Choroid plexus epithelial cell (primary cell): ENCODE results near the gene NEIL3.
"Not testable (repeated sequence)": the region's sequence is repeated elsewhere in the genome, so short reads cannot be mapped to it uniquely, and the experiment has no call there.

Experiments
- DNase-seq: peaks from one replicate; pipeline ENCODE4 v3.0.0-alpha.2; 2010; ENCODE audit warnings: low read depth
- H3K4me3 ChIP-seq: 2 replicates; pipeline ENCODE4 v1.5.1; 2011; ENCODE audit warnings: low read depth, mild to moderate bottlenecking, control low read depth, low read length, moderate library complexity
- TF ChIP-seq, protein P1 (sequence below): conservative IDR thresholded peaks from 2 replicates; pipeline ENCODE4 v1.5.1; 2011; ENCODE audit warnings: low read depth, mild to moderate bottlenecking, control low read depth, inconsistent platforms, low read length, moderate library complexity

NEIL3 gene

DNA sequence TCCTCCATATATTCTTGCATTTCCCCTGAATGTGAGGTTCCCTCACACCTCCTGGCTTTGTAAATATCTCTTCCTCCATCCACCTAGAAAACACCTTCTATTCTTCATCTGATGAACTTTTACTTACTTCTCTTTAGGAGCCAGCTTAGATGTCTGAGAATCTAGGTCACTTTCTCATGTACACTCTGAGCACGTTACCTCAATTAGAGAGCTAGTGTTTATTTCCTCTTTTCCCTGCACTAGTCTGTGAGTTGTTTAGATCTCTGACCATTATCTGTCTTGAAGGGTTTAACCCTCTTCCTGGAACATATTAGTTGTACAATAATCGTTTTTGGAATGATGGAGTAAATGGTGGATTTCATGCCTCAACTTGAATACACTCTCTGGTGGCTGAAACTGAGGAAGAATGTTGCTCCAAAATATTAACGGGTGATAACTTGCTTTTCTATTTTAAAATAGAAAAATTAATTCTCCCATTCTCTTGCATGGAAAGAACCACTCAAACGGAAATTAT, 8.5 kb upstream of the NEIL3 start:
- TF ChIP-seq, protein P1, sequence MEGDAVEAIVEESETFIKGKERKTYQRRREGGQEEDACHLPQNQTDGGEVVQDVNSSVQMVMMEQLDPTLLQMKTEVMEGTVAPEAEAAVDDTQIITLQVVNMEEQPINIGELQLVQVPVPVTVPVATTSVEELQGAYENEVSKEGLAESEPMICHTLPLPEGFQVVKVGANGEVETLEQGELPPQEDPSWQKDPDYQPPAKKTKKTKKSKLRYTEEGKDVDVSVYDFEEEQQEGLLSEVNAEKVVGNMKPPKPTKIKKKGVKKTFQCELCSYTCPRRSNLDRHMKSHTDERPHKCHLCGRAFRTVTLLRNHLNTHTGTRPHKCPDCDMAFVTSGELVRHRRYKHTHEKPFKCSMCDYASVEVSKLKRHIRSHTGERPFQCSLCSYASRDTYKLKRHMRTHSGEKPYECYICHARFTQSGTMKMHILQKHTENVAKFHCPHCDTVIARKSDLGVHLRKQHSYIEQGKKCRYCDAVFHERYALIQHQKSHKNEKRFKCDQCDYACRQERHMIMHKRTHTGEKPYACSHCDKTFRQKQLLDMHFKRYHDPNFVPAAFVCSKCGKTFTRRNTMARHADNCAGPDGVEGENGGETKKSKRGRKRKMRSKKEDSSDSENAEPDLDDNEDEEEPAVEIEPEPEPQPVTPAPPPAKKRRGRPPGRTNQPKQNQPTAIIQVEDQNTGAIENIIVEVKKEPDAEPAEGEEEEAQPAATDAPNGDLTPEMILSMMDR: no peak
- DNase-seq: no peak
- H3K4me3 ChIP-seq: no peak overlapping the region

DNA sequence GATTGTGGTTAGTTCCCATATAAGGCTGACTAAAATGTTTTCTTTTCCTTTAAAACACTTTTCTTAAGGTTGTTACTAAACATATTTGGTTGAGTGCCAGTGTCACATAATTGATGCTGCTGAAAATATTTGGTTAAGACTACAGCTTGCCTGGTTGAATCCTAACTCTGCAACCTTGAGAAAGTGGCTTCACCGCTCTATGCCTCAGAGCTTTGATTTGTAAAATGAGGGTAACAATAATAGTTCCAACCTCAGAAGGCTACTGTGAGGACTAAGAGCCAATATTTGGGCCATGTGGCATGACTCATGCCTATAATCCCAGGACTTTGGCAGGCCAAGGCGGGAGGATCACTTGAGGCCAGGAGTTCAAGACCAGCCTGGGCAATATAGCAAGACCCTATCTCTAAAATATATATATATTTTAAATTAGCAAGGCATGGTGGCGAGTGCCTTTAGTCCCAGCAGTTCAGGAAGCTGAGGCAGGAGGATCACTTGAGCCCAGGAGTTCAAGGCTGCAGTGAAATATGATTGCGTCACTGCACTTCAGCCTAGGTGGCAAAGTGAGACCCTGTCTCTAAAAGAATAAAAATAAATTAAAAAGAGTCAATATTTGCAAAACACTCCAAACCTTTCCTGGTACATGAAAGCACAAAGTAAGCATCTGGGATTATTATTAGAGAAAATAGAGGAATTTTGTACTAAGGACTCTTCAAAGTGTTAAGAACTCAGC, 7.1 kb upstream of the NEIL3 start:
- TF ChIP-seq, protein P1: no peak
- no peak overlapping the region for H3K4me3 ChIP-seq
- no peak for DNase-seq

DNA sequence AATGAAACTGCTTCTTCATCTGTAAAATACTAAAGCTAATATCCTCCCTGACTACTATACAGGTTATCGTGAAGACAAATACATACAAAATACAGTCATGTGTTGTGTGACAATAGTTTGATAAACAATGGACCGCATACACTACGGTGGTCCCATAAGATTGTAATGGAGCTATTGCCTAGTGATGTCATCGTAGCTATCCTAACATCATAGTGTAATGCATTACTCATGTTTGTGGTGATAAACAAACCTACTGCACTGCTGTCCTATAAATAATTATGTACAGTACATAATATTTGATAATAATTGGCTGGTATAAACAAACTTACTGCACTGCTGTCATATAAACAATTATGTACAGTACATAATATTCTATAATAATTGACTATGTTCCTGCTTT, 5.6 kb upstream of the NEIL3 start:
- TF ChIP-seq, protein P1: no peak
- no peak for DNase-seq
- no peak overlapping the region for H3K4me3 ChIP-seq

DNA sequence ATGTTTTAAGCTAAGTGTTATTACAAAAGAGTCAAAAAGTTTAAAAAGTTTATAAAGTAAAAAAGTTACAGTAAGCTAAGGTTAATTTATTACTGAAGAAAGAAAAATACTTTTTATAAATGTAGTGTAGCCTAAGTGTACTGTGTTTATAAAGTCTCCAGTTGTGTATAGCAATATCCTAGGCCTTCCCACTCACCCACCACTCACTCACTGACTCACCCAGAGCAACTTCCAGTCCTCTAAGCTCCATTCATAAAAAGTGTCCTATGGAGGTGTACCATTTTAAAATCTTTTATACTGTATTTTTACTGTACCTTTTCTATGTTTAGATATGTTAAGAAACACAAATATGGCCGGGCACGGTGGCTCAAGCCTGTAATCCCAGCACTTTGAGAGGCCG, 4.8 kb upstream of the NEIL3 start:
- DNase-seq, H3K4me3 ChIP-seq: not testable (repeated sequence)

DNA sequence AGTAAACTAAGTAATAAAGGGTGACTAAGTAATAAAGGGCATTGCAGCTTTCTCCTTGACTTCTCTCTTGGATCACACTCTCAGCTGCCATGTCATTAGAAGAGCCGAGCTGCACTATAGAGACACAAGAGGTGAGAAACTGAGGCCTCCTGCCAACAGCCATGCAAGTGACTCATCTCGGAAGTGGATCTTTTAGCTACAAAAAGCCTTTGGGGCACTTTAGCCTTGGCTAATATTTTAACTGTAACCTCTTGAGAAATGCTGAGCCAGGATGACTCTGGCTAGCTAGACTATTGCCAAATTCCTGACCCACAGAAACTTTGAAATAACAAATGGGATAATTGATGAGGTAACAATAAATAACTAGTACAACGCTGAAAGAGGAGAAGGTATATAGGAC, 1.5 kb upstream of the NEIL3 start:
- peak; percentile 41 for DNase-seq
- H3K4me3 ChIP-seq: no peak overlapping the region

DNA sequence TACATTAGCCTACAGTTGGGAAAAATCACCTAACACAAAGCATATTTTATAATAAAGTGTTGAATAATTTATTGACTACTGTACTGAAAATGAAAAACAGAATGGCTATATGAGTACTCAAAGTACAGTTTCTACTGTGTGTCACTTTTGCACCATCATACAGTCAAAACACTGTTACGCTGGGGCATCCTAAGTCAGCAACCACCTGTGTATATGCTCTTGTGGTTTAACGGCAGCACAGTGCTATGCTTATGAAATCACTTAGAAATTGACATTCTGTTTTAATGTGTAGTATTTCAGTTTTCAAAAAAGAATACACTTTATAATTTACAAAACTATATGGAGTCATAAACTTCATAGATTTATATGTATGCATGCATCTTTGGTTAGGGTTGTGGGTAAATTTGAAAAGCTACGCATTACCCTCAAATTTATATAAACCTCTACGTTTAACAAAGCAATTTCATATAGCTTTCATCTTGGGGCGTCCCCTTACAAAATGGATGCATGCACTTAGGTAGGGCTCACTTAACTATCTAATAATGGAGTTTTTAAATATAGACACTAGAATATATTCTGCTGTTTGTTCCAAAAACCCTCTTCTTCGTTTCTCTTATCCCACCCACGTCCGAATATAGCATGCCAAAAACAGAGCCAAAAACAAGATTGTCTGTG, 690 bp upstream of the NEIL3 start:
- no peak for DNase-seq
- peak overlapping the region; percentile 93 for H3K4me3 ChIP-seq
- TF ChIP-seq, protein P1: no peak

More for the DNA sequence above, 1.5 kb upstream of the NEIL3 start:
- TF ChIP-seq, protein P1: no peak

DNA sequence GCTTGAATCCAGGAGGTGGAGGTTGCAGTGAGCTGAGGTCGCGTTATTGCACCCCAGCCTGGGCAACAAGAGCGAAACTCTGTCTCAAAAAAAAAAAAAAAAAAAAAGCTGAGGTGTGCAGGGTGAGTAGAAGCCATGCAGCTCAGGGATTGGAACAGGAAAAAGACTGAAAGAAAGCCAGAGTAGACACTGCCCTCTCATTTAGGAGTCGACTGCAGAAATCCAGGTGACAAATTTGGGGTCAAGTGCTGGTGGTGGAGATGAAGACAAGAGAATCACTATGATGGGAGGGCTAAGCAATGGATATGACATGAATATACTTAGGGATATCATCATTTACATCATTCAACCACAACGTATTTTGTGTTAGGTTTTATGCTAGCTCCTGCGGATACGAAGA, 1.9 kb downstream of the NEIL3 start:
- TF ChIP-seq, protein P1: no peak
- no peak overlapping the region for H3K4me3 ChIP-seq
- no peak for DNase-seq
